ENCODE measurements around the gene RANBP6. TPM values are rescaled to one million over a fixed set of nuclear protein-coding genes. Genes with fewer than 3 reads are reported as not detected.
"Not testable (repeated sequence)": the region's sequence is repeated elsewhere in the genome, so short reads cannot be mapped to it uniquely, and the experiment has no call there.

RANBP6 gene
- total RNA-seq, 4 donors from 2014 or later, result 5.9 to 17.7 (median 10.9) TPM

DNA sequence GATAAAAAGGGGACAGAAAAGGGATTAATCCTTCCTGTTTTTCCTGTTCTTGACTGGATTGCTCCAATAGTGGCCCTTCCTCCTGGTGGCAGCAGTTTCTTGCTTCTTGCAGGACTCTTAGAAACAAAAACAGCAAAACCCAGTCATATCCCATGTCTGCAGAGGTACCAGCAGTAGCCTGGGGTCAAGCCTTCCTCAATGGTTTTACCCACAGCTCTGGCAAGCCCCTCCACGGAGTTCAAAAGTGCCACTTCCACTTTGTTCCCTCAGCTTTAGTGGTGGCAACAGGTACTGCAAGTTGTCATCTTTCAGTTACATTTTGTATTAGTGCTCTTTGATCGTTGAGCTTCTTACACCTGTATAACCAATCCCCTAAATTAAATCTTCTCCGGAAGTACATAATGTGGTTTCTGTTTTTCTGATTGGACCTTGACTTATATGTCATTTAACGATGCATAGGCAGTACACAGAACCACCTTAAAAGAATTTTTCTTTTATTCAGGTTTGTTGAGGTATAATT lies 8.7 kb upstream of the RANBP6 start:
- no peak overlapping the region for H3K27ac ChIP-seq
- no peaks in the 10 kb centered on the region for H3K9me3 ChIP-seq
- peaks cover 0 to 3% (median 0%) of the 10 kb centered on the region in 4 donors for H3K27me3 ChIP-seq
- TF ChIP-seq POLR2A (IDR thresholded peaks at IDR 0.05), result no peak
- TF ChIP-seq CTCF (IDR thresholded peaks at IDR 0.05), result peak; percentile 48 to 70 (median 60)
- H3K4me3 ChIP-seq, result no peak overlapping the region
- DNase-seq, result no peak
- peaks cover 0 to 8% (median 0%) of the 10 kb centered on the region in 3 donors for H3K4me1 ChIP-seq
- 36 to 46% methylated on average over 4 of the region's 4 CpGs for WGBS, 2 donors
- intact Hi-C loops (cut with DNase I), result no loop called here
- no peaks in the 10 kb centered on the region for H3K36me3 ChIP-seq

DNA sequence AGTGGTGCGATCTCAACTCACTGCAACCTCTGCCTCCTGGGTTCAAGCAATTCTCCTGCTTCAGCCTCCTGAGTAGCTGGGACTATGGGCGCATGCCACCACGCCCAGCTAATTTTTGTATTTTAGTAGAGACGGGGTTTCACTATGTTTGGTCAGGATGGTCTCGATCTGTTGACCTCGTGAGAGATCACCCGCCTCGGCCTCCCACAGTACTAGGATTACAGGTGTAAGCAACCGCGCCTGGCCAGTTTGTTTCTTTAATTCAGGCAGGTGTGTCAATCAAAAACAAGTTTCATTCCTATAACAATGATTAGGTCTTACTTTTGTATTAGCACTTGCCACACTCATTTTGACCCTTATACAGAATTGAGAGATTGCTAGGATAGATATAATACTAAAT lies 1.6 kb upstream of the RANBP6 start:
- WGBS, 2 donors, result 96 to 97% methylated on average over 10 of the region's 10 CpGs
- DNase-seq; intact Hi-C loops (cut with DNase I): not testable (repeated sequence)

GRCh38 chr9:6014670-6015270 lies 654 bp downstream of the RANBP6 start:
- peaks cover 0 to 32% (median 0%) of the 10 kb centered on the region in 3 donors for H3K36me3 ChIP-seq
- H3K4me1 ChIP-seq, result peaks cover 11 to 34% (median 15%) of the 10 kb centered on the region in 3 donors
- H3K9me3 ChIP-seq, result no peaks in the 10 kb centered on the region
- no peak for DNase-seq
- H3K4me3 ChIP-seq, result peak overlapping the region; percentile 48 to 86 (median 76)
- H3K27me3 ChIP-seq, result no peaks in the 10 kb centered on the region
- intact Hi-C loops (cut with DNase I), result no loop called here
- TF ChIP-seq CTCF (IDR thresholded peaks at IDR 0.05), result no peak
- no peak for TF ChIP-seq POLR2A (IDR thresholded peaks at IDR 0.05)
- WGBS, 2 donors, result 19 to 26% methylated on average over 9 of the region's 9 CpGs
- peak overlapping the region; percentile 88 to 94 (median 92) for H3K27ac ChIP-seq

More for the DNA sequence above, 1.6 kb upstream of the RANBP6 start:
- not testable (repeated sequence) for H3K4me3 ChIP-seq, H3K27me3 ChIP-seq, H3K27ac ChIP-seq, H3K9me3 ChIP-seq
- Histone ChIP-seq H3K4me1 (peaks cover 11 to 27% (median 15%) of the 10 kb centered on the region in 3 donors), H3K36me3 (peaks cover 0 to 20% (median 0%) of the 10 kb centered on the region in 3 donors)

DNA sequence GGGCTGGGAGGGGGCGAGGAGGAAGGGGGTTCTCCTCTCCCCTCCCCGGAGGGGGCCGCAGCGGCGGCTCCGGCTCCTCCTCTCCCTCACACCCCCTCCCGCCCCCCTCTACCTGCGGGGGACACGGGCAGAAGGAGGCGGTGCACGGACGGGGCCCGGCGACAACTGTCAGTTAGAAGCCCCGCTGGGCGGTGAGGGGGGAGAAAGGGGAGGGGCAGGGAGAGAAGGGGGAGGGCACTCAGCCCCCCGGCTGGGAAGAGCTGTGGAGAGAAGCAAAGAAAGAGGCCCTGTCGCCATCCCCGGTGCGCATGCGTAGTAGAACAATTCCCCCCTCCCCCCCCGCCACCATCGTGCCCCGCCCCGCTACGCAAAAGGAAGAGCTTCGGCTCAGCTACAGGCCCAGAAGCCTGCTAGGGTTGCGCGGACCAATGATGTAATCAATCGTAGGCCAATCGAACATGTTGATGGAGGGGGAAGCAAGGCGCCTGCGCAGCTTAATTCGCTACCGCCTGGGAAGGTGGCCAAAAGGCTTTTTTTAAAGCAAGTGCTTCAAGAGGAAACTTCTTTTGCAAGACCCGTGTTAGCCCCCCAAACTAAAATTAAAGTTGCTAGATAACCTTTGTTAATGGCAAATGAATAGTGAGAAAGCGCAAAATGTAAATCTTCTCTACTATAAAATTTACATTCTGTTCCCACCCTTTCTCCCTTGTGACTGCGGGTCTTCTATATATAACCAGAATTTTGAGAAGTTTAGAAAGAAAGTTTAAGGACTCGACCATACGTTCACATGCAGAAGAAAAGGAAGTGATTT lies 7.0 kb downstream of the RANBP6 start:
- TF ChIP-seq CTCF (IDR thresholded peaks at IDR 0.05), result no peak
- peak in 2 of 4 donors; percentile 5 to 58 for TF ChIP-seq POLR2A (IDR thresholded peaks at IDR 0.05)
- Histone ChIP-seq H3K36me3 (peaks cover 0 to 38% (median 0%) of the 10 kb centered on the region in 3 donors), H3K4me3 (peak overlapping the region; percentile 82 to 100 (median 86)), H3K4me1 (peaks cover 0 to 61% (median 29%) of the 10 kb centered on the region in 3 donors), H3K9me3 (no peaks in the 10 kb centered on the region), H3K27ac (peak overlapping the region; percentile 98 to 100 (median 99)), H3K27me3 (no peaks in the 10 kb centered on the region)
- WGBS, 2 donors, result 1 to 2% methylated on average over 13 to 24 of the region's 40 CpGs
- peak; percentile 67 for DNase-seq
- intact Hi-C loops (cut with DNase I), result no loop called here

DNA sequence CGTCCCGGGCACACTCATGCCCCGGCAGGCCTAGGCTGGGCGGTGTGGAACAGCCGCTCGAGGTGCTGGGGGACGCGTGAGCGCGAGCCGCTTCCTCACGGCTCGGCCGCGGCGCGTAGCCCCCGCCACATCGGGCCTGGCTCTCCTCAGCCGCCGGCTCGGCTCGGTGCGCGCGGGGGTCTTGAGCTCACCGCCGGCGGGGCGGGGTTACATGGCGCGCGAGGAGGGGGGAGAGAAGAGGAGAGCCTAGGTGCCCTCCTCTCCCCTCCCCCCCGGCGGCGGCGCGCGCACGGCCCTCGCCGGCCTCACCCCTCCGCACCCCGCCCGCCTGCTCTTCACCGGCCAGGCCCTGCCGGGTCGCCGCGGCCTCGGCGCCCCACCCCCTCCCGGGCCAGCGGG lies 7.7 kb downstream of the RANBP6 start:
- TF ChIP-seq CTCF (IDR thresholded peaks at IDR 0.05) (no peak), POLR2A (IDR thresholded peaks at IDR 0.05) (peak in 1 of 4 donors; percentile 2)
- peaks cover 0 to 63% (median 29%) of the 10 kb centered on the region in 3 donors for H3K4me1 ChIP-seq

More for the DNA sequence above, 7.7 kb downstream of the RANBP6 start:
- WGBS, 2 donors, result no CpG with 5 or more reads among the region's 54 CpGs
- no peaks in the 10 kb centered on the region for H3K27me3 ChIP-seq
- intact Hi-C loops (cut with DNase I), result no loop called here
- peak overlapping the region; percentile 98 to 100 (median 99) for H3K27ac ChIP-seq
- DNase-seq, result peak; percentile 46
- H3K4me3 ChIP-seq, result peak overlapping the region; percentile 82 to 100 (median 86)
- peaks cover 0 to 32% (median 0%) of the 10 kb centered on the region in 3 donors for H3K36me3 ChIP-seq
- no peaks in the 10 kb centered on the region for H3K9me3 ChIP-seq

Measured in esophagus squamous epithelium (tissue), 5 donors.